ENCODE measurements around the gene ARHGEF35.
"Not testable (repeated sequence)": the region's sequence is repeated elsewhere in the genome, so short reads cannot be mapped to it uniquely, and the experiment has no call there.

Gene ARHGEF35

DNA sequence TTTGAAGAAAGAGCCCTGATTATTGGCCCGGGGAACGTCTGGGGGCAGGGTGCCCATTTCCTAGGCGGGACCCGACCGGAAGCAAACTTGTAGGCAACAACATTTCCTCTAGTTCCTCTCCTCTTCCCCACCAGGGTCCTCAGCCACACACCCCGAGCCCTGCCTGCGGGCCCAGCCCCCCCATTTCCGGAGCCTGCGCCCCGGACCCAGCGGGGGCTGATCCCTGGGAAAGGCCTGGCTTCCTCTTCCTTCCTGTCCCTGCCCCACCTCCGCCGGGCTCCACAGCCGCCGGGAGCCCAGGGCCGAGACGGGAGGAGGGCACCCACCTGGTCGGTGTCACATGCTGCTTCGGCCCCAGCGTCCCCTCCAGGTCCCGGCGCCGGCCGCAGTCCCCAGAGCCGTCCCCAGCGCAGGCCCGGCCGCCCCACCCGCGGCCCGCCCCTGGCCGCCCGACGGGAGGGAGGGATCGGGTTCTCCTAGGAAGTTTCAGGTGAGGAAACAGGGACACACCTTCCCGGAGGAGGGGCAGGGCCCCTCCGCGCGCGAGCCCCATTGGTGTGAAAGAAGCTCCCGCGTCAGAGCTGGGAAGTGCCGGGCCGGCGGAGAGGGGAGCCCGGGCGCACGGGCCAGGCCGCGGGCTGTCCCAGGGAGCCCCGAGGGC lies at the start of gene ARHGEF35:
Gene ARHGEF35 (minus strand): TSS at position 622 of the 661 bp plus-strand sequence. CDS start 7,450 bp downstream, outside the sequence.
- not testable (repeated sequence) for DNase-seq (ENCODE audit: low read depth, low spot score)

DNA sequence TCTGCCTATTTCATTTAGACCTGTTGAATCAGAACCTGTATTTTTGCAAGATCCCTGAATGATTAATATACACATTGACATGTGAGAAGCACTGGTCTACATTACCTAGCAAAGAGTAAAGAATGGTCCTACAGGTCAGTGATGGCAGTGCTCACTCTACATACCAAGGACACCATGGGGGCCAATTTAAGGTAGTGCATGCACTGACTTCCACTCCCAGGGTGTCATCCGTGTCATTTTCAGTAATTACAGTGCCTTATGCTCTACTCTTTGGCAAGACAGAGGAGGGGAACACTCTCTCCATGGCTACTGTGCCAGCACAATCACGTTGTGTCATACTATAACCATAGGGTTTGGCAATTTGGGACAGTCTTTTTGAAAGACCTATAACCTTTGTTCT lies 49.7 kb upstream of the ARHGEF35 start:
- not testable (repeated sequence) for DNase-seq (ENCODE audit: low read depth, low spot score)

GRCh38 chr7:144239365-144239764 lies 43.7 kb upstream of the ARHGEF35 start, which contains the start of gene OR2A42:
OR2A42 (minus strand) TSS chr7:144239605; CDS start chr7:144232843, 6,762 bp downstream.
- DNase-seq (ENCODE audit: low read depth, low spot score) = not testable (repeated sequence)

GRCh38 chr7:144238530-144239082 lies 43.0 kb upstream of the ARHGEF35 start:
- not testable (repeated sequence) for DNase-seq (ENCODE audit: low read depth, low spot score)

- DNase-seq (ENCODE audit: low read depth, low spot score) = not testable (repeated sequence)
Measured at GRCh38 chr7:144233039-144233438, 37.4 kb upstream of the ARHGEF35 start.

DNA sequence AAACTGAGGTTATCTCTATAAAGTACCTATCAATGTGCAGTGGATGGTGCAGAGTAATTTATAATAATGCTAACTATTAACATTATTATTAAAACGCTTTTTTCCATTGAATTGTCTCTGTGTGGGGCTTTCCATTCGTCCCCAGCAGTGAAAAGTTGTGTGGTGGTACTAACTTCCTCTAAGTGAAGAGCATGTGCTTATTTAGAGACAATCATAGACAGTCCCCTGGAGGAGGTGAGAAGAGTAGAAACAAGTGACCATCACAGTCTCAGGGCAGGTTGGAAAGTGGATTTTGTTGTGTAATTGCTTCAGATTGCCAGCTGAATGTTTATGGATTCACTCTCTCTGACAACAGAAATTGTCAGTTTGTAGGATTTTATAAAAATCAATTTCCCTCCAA lies 35.4 kb upstream of the ARHGEF35 start:
- DNase-seq (ENCODE audit: low read depth, low spot score) = not testable (repeated sequence)

DNA sequence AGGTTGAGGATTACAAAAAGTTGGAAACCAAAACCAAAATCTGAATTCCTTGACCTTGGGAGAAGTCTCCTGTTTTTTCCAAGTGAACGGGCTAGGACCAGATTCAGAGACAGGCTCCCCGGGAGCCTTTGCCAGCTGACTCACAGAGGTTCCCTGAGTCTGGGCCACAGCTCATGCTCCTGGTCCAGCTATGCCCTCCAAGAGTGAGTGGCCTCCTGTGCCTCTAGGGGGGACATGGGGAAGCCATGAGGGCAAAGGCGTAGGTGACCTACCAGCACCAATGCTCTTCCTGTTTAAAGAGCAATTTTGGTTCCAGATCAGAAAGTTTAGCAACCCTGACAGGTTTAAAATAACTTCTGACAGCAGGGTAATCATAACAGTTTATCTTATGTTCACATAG lies 33.2 kb upstream of the ARHGEF35 start:
- not testable (repeated sequence) for DNase-seq (ENCODE audit: low read depth, low spot score)

DNA sequence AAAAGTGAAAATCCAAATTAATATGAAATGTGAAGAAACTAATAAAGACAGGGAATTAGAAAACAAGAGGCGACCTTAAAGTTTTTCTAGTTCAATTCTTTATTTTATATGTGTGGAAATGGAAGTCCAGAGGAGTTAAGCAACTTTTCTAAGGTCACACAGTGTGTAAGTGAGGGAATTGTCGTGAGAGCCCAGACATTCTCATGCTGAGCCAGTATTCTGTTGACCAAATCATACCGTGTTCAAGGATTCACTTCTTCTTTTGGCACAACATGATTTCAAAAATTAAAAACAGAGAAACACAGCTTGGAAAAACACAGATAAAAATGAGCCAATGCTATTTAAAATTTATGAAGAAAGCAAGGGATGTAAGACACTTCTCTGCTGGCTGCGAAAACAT lies 31.2 kb upstream of the ARHGEF35 start:
- DNase-seq (ENCODE audit: low read depth, low spot score) = not testable (repeated sequence)

DNA sequence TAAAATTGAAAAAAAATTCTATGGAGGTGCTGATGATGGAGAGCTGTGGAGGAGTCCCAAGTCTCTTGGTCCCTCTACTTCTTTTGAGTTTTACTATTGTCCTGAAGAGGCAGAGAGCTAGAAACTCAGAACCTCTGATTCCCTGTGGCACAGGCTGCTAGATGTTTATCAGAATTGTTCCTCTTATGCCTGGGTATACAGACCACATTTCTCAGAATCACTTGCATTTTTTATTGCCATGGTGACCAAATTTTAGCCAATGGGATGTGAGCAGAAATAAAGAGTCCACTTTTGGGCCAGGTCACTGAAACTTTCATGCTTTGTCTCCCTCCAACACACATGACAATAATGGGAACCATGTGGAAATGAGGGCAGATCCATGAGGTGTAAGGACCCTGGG lies 28.0 kb upstream of the ARHGEF35 start:
- DNase-seq (ENCODE audit: low read depth, low spot score) = not testable (repeated sequence)

DNA sequence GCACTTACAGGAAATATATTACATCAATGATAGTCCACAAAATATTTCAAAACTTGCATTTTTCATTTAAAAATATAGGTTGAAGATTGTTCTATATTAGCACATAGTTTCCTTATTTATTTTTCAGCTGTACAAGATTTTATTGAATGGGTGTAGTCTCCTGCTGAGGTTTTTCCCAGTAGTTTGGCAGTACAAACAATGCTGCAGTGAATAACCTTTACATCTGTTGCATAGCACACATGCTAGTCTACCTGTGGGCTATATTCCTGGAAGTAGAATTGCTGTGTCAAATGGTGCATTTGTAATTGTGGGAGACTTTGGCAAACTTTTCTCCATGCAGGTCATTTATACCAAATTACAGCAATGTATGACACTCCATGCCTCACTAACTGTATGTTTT lies 24.9 kb upstream of the ARHGEF35 start:
- not testable (repeated sequence) for DNase-seq (ENCODE audit: low read depth, low spot score)

DNA sequence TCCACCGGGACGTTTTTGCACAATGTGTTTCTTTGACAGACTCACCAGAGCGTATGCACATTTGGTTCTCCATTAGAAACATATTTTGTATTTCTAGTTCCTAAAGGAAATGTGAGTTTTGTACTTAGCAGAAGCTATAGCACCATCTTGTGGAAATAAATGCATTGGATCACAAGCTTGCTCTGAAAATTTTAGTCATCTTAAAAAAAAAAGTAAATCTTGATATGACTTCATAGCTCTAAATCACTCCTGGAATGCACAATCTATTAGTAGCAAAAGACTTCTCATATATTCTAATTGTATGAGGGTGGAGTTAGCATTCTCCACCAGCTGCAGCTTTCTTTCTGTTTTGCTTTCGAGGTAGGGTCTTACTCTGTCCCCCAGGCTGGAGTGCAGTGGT lies 23.5 kb upstream of the ARHGEF35 start:
- not testable (repeated sequence) for DNase-seq (ENCODE audit: low read depth, low spot score)

DNA sequence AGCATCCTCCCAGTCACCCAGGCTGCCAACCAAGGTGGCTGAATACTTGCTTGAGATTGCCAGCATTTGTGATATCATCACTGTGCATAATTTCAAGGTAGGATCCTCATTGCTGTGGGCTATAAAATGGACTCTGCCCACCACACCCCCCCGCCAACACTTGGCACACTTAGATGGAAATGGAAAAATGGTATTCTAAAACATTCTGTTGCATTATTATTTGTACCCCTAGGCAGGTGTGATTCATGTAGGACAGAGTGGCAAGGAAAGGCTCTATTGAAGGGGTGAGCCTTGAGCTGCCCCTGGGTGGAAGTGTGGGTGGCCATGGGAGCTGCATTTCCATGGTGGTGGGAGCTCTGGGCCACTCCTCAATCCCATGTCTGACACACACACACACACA lies 22.9 kb upstream of the ARHGEF35 start:
- DNase-seq (ENCODE audit: low read depth, low spot score) = not testable (repeated sequence)

- DNase-seq (ENCODE audit: low read depth, low spot score) = not testable (repeated sequence)
Measured at GRCh38 chr7:144217200-144217599, 21.6 kb upstream of the ARHGEF35 start.

- DNase-seq (ENCODE audit: low read depth, low spot score) = not testable (repeated sequence)
Measured at GRCh38 chr7:144205306-144205705, 9.7 kb upstream of the ARHGEF35 start.

DNA sequence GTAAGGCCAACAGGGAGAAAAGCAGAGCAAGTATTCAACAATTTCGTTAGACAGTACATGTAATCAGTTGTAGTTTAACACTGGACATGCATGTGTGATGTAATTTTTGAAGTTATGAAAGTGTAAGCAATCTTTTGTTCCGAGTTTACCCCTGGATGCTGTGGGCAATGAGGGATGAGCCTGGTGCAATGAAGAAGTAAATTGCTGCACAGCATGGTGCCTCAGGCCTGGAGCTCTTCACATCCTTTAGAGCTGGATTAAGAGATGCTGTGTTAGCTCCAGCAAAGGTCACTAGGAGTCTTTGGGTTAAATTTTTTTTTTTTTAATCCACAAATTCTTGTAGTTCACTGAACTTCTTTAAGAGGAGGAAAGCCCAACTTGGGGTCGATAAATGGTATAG lies 7.5 kb upstream of the ARHGEF35 start:
- not testable (repeated sequence) for DNase-seq (ENCODE audit: low read depth, low spot score)

- DNase-seq (ENCODE audit: low read depth, low spot score) = not testable (repeated sequence)
Measured at GRCh38 chr7:144201978-144202377, 6.3 kb upstream of the ARHGEF35 start.

GRCh38 chr7:144198934-144199333 lies 3.3 kb upstream of the ARHGEF35 start:
- not testable (repeated sequence) for DNase-seq (ENCODE audit: low read depth, low spot score)

DNA sequence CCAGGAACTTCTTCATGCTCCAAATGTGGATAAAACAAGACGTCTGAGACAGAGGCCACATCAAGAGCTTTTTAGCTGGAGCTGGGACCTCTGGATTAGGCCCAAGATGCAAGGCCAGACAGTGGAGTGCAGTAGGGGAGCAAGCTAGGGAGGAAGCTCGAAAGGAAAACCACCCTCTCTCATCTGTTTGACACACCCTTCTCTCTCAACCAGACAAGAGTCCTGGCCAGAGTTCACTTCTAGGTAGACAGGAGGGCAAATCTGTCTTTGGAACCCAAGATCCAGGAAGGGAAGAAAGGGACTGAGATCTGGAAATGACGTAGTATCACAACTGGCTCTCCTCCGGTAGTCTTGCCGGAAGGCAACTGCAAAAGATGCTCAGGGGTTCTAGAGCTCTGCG lies 1.2 kb downstream of the ARHGEF35 start:
- DNase-seq (ENCODE audit: low read depth, low spot score) = not testable (repeated sequence)

DNA sequence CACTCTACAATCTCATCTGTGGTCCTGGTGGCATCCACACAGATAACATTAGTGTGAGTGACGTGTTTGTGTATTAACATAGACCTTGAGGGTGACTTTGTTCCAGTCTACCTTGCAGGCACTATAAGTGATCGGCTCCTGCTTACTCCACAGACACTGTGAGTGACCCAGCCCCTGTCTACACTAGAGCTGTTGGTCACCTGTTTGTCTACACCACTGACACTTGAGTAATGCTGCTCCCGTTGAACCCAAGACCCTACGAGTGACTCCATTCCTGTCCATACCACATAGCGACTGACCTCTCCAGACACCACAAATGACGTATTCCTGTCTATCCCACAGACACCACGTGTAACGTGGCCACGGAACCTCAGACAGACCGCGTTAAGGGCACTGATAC lies 1.9 kb downstream of the ARHGEF35 start:
- not testable (repeated sequence) for DNase-seq (ENCODE audit: low read depth, low spot score)

- not testable (repeated sequence) for DNase-seq (ENCODE audit: low read depth, low spot score)
Measured at GRCh38 chr7:144188578-144189171, 7.0 kb downstream of the ARHGEF35 start.

DNA sequence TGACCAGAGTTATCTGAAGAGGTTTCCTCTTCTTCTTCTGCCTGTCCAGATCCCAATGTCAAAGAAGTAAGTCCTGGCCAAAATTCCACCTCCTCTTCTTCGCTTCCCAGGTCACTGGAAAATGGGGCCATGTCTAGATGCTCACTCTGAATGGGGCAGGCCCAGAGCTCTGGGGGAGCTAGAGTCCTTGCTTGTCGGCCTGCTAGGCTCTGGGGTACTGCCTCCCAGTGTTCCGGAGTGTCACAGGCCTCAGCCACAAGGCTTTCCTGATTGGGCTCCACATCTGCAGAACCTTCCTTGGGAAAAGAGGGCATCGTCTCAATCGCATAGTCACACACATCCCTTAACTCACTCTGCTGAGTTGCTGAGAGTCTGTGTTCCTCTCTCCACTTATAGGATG lies 7.8 kb downstream of the ARHGEF35 start:
- DNase-seq (ENCODE audit: low read depth, low spot score) = not testable (repeated sequence)

- DNase-seq (ENCODE audit: low read depth, low spot score) = not testable (repeated sequence)
Measured at GRCh38 chr7:144183166-144183565, 12.5 kb downstream of the ARHGEF35 start, which contains the start of gene CTAGE4. CTAGE4 (plus strand) TSS chr7:144183466; CDS start chr7:144183504, 38 bp downstream.

DNA sequence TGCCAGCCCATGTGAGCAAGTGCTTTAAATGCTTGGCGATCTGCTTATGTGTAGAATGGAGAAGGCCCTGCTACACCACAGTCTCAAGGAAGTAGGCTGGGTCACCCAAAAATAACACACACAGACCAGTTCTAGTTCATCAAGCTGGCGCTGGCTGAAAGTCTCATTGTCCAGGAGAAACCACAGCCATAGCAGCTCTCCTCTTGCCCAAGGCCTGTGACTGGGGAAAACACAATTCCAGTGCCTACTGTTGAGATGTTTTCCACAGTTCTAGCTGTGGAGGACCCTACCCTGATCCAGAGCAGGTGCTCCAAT lies 16.5 kb downstream of the ARHGEF35 start:
- not testable (repeated sequence) for DNase-seq (ENCODE audit: low read depth, low spot score)
